SK-N-SH (cell line): ENCODE data around the gene DENND2D.

Source experiments
- MAX ChIP-seq: IDR thresholded peaks from 2 replicates; pipeline ENCODE4 v1.4.0; 2012; ENCODE audit warnings: low read depth
- RFX5 ChIP-seq: IDR thresholded peaks from 2 replicates; pipeline ENCODE4 v1.6.1; 2012; ENCODE audit warnings: mild to moderate bottlenecking, improper control_type of control experiment, low read length
- TF ChIP-seq, protein P1 (sequence below): fragments of 200-600 bp; sonication (generic); IDR thresholded peaks from 2 replicates; pipeline ENCODE4 v1.6.1; 2017; ENCODE audit warnings: antibody characterized with exemption, mild to moderate bottlenecking, moderate library complexity

DNA sequence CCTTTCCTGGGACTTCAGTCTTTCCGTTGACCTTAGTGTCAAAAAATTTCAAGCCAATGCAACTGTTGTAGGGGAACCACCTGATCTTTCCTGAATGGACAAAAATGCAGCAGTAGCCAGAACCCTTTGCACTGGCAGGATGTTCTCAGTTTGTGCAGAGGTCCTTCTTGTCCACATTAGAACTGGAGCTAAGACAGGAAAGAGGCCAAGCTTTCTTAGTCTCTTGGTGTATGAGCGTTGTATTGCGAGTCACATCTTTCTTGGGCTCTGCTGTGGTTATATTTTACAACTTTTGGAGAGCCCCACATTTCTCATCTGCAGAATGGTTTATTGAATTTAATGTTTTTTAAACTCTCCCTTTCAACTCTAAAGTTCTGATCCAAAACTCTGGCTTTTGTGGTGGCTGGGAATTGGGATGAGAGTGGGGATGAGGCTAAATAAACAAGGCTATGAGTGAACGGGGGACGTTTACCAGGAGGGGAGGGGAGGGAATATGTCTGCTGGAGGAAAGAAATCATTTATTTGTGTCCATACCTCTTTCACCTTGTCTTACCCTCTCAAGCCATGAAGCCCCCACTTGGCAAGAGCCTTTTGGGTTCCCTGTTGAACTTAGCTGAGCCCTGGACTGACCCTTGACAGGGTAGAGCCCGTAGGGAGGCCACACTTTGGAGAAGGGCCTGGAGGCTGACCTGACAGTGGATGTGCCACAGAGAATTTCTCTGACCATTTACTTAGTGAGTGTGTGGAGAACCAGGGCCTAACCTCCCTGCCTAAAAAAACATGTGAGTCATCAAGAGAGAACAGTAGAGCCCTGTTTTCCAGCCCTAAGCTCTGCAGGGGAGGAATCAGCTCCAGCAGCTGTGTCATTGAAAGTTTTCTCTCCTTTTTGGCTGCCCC lies 27.7 kb upstream of the DENND2D start:
- TF ChIP-seq, protein P1, sequence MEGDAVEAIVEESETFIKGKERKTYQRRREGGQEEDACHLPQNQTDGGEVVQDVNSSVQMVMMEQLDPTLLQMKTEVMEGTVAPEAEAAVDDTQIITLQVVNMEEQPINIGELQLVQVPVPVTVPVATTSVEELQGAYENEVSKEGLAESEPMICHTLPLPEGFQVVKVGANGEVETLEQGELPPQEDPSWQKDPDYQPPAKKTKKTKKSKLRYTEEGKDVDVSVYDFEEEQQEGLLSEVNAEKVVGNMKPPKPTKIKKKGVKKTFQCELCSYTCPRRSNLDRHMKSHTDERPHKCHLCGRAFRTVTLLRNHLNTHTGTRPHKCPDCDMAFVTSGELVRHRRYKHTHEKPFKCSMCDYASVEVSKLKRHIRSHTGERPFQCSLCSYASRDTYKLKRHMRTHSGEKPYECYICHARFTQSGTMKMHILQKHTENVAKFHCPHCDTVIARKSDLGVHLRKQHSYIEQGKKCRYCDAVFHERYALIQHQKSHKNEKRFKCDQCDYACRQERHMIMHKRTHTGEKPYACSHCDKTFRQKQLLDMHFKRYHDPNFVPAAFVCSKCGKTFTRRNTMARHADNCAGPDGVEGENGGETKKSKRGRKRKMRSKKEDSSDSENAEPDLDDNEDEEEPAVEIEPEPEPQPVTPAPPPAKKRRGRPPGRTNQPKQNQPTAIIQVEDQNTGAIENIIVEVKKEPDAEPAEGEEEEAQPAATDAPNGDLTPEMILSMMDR, result no peak
- TF ChIP-seq RFX5 (no peak), MAX (0 out of 2 replicates have a peak, but pooled peaks have one; percentile 24)
